ENCODE results near the gene DDX20.
A peak's percentile ranks its signal among the peaks of the same experiment; 100 is the strongest.

The DDX20 gene

DNA sequence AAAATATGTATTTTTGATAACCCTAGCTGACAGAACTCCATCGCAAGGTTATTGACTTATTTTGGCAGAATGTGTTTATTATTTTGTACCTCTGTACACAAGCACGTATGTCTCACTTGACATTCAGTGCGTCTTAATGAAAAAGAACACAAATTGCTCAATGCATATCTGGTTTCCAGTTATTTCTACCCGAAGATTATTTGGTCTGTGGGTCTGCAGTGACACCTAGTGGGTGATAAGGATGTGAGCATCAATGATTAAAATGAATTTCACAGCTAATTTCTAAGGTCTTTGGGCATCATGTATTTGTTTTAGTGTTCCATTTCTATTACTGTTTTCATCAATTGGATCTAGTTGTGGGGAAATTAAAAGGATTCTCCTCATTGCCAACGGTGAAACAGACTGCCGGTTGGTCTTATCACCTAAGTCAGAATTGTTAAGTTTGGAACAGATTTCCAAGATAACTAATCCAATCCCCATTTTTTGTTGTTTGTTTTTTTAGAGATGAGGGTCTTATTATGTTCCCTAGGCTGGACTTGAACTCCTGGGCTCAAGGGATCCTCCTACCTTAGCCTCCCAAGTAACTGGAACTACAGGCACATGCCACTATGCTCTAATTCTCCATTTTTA is 13.9 kb downstream of the DDX20 start:
- H3K27ac ChIP-seq, result no peak overlapping the region
- no peak for TF ChIP-seq ZFX (IDR thresholded peaks at IDR 0.05; ENCODE audit: borderline replicate concordance)
- TF ChIP-seq, protein P1, sequence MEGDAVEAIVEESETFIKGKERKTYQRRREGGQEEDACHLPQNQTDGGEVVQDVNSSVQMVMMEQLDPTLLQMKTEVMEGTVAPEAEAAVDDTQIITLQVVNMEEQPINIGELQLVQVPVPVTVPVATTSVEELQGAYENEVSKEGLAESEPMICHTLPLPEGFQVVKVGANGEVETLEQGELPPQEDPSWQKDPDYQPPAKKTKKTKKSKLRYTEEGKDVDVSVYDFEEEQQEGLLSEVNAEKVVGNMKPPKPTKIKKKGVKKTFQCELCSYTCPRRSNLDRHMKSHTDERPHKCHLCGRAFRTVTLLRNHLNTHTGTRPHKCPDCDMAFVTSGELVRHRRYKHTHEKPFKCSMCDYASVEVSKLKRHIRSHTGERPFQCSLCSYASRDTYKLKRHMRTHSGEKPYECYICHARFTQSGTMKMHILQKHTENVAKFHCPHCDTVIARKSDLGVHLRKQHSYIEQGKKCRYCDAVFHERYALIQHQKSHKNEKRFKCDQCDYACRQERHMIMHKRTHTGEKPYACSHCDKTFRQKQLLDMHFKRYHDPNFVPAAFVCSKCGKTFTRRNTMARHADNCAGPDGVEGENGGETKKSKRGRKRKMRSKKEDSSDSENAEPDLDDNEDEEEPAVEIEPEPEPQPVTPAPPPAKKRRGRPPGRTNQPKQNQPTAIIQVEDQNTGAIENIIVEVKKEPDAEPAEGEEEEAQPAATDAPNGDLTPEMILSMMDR (IDR thresholded peaks at IDR 0.05), result peak; percentile 89

DNA sequence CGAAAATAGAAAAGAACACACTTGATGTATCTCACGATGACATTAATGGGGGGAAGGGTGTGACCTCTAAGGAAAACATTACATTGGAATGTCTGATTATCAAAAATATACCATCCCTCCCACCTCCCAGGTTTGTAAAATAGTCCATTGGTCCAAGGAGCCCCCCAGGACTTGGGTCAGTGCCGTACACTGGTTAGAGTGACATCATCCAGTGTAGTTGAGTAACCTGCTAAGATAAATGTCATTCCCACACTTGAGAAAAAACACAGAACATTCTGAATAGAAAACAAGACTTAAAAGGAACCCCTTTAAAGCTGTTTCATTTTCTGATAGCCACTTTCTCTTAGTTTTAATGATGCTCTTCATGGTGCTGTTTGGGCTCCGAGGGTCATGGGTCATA is 15.2 kb downstream of the DDX20 start:
- no peak overlapping the region for H3K27ac ChIP-seq
- TF ChIP-seq, protein P1 (IDR thresholded peaks at IDR 0.05), result no peak
- TF ChIP-seq ZFX (IDR thresholded peaks at IDR 0.05; ENCODE audit: borderline replicate concordance), result no peak

DNA sequence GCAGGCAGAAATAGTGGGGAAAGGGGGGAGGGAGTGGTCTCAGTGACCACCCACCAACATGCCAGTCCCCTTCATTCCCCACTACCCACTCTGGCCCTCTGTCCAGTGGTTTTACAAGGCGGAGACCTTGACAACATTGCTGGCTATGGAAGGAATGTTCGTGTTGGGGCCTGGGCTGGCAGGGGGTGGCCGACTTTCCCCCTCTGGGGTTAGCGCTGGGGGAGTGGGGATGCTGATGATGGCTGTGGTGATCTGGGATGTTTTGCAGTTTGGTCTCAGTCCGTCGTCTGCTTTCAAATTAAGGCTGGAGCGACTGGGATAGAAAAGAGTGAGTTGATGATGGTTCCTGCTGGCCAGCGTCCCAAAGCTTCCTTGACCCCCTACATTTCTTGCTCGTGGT is 20.3 kb downstream of the DDX20 start:
- H3K27ac ChIP-seq, result no peak overlapping the region
- TF ChIP-seq, protein P1 (IDR thresholded peaks at IDR 0.05), result no peak
- TF ChIP-seq ZFX (IDR thresholded peaks at IDR 0.05; ENCODE audit: borderline replicate concordance), result no peak

DNA sequence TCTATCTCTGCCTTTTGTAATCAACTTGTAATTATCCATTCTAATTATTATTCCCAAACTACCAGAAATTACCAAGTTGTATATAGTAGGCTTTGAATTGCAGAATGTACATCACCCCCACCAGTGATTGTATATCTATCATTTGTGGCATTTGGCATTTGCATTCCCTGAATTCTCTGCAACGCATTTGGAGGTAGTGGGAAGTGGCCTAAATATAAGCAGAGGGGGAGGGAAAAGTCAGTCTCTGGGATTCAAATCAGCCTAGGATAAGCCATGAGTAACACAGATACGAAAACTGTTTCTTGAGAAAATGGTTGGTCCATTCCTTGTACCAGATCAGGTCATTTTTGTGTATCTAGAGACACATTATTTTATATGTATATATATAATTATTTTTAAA is 20.7 kb downstream of the DDX20 start:
- no peak overlapping the region for H3K27ac ChIP-seq
- TF ChIP-seq ZFX (IDR thresholded peaks at IDR 0.05; ENCODE audit: borderline replicate concordance), result no peak
- TF ChIP-seq, protein P1 (IDR thresholded peaks at IDR 0.05), result no peak

DNA sequence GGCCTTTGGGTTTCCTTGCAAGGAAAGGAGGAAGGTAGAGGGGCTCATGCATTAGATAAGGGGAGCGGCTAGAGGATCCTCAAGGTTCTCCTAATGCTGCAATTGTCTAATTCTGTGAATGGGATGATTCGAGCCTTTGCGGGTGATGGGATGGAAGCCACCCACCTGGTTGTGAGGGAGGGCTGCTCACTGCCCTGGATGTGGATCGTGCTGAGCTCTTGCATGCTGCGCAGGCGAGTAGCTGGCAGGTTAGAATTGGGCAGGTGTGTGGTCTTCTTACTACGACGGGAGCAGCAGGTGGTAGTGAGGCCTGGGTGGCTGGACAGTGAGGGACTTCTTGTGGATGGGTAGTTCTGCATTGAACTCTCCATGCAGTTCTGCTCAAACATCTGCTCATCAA is 21.2 kb downstream of the DDX20 start:
- TF ChIP-seq, protein P1 (IDR thresholded peaks at IDR 0.05), result no peak
- no peak for TF ChIP-seq ZFX (IDR thresholded peaks at IDR 0.05; ENCODE audit: borderline replicate concordance)
- H3K27ac ChIP-seq, result no peak overlapping the region

DNA sequence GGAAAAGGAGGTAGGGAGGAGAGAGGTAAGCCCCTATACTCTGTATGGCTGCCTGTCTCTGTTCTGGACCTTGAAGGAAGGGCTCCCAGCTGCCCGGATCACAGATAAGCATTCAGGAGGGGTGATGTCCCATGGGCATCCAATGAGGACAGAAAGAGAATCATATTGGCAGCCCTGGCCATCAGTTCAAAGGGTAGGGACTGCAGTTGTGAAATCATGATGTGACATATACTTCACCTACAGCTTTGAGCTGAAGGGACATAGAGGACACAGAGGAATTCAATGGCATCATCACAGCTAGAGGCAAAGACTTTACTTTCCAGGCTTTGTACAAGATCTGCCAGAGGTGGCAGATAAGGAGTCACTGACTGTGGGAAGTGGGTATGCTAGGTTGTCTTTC is 21.6 kb downstream of the DDX20 start:
- H3K27ac ChIP-seq, result no peak overlapping the region

DNA sequence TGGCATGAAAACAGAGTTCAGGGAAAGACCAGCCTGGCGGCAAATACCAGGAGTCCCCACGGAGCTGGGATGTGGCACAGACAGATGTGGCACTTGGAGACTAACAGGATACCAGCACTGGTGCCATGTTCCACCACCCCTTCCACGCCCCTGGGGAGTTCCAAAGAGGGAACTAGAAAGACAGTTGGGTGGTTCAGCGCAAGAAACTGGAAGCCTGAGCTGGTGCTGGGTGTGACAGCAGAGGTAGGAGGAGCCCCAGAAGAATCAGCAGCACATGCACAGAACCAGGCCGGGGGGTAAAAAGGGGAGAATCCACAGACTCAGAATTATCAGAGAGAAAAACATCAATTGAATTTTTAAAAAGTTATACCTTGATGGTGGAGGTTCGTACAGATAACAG is 22.4 kb downstream of the DDX20 start:
- TF ChIP-seq, protein P1 (IDR thresholded peaks at IDR 0.05), result no peak
- no peak for TF ChIP-seq ZFX (IDR thresholded peaks at IDR 0.05; ENCODE audit: borderline replicate concordance)
- H3K27ac ChIP-seq, result no peak overlapping the region

More for the DNA sequence above, 21.6 kb downstream of the DDX20 start:
- TF ChIP-seq ZFX (IDR thresholded peaks at IDR 0.05; ENCODE audit: borderline replicate concordance), result no peak
- TF ChIP-seq, protein P1 (IDR thresholded peaks at IDR 0.05), result no peak

All from 22Rv1 (cell line).